IPS-18c (cell line): Measurements from ENCODE around the gene OPCML.

Experiments
- H3K4me3 ChIP-seq: 2 replicates; pipeline ENCODE4 v1.7.0; 2013; ENCODE audit warnings: low read depth, mild to moderate bottlenecking, low read length, moderate library complexity; ENCODE audit not compliant: insufficient read depth
- H3K9me3 ChIP-seq: one replicate; pipeline ENCODE4 v1.6.1; 2013; ENCODE audit warnings: mild to moderate bottlenecking, low read length, moderate library complexity; ENCODE audit not compliant: control insufficient read depth, insufficient read depth

OPCML gene

GRCh38 chr11:133216813-133217212, 315.5 kb downstream of the OPCML start:
- Histone ChIP-seq H3K4me3 (no peak overlapping the region), H3K9me3 (no peaks in the 10 kb centered on the region)

- no peaks in the 10 kb centered on the region for H3K9me3 ChIP-seq
- no peak overlapping the region for H3K4me3 ChIP-seq
These were observed 316.6 kb downstream of the OPCML start for GRCh38 chr11:133215596-133216230.

GRCh38 chr11:133214646-133215045, 317.7 kb downstream of the OPCML start:
- H3K9me3 ChIP-seq: no peaks in the 10 kb centered on the region
- no peak overlapping the region for H3K4me3 ChIP-seq

- no peak overlapping the region for H3K4me3 ChIP-seq
These were observed 320.1 kb downstream of the OPCML start for GRCh38 chr11:133212201-133212600.

GRCh38 chr11:133207995-133208394, 324.3 kb downstream of the OPCML start:
- H3K9me3 ChIP-seq: no peaks in the 10 kb centered on the region
- no peak overlapping the region for H3K4me3 ChIP-seq

More at GRCh38 chr11:133212201-133212600, 320.1 kb downstream of the OPCML start:
- H3K9me3 ChIP-seq: no peaks in the 10 kb centered on the region

GRCh38 chr11:133206313-133207005, 325.8 kb downstream of the OPCML start:
- Histone ChIP-seq H3K9me3 (no peaks in the 10 kb centered on the region), H3K4me3 (no peak overlapping the region)

- H3K4me3 ChIP-seq: no peak overlapping the region
- H3K9me3 ChIP-seq: no peaks in the 10 kb centered on the region
These were observed 328.1 kb downstream of the OPCML start for GRCh38 chr11:133204158-133204557.

GRCh38 chr11:133202816-133203215, 329.5 kb downstream of the OPCML start:
- Histone ChIP-seq H3K4me3 (no peak overlapping the region), H3K9me3 (no peaks in the 10 kb centered on the region)

GRCh38 chr11:133198438-133198837, 333.9 kb downstream of the OPCML start:
- H3K9me3 ChIP-seq: no peaks in the 10 kb centered on the region
- no peak overlapping the region for H3K4me3 ChIP-seq

GRCh38 chr11:133197425-133197824, 334.9 kb downstream of the OPCML start:
- H3K9me3 ChIP-seq: no peaks in the 10 kb centered on the region
- H3K4me3 ChIP-seq: no peak overlapping the region

- Histone ChIP-seq H3K4me3 (no peak overlapping the region), H3K9me3 (no peaks in the 10 kb centered on the region)
These were observed 340.4 kb downstream of the OPCML start for GRCh38 chr11:133191931-133192330.

- Histone ChIP-seq H3K9me3 (no peaks in the 10 kb centered on the region), H3K4me3 (no peak overlapping the region)
These were observed 350.6 kb downstream of the OPCML start for GRCh38 chr11:133181667-133182066.

GRCh38 chr11:133181066-133181465, 351.2 kb downstream of the OPCML start:
- H3K4me3 ChIP-seq: no peak overlapping the region
- no peaks in the 10 kb centered on the region for H3K9me3 ChIP-seq

GRCh38 chr11:133180201-133180600, 352.1 kb downstream of the OPCML start:
- Histone ChIP-seq H3K4me3 (no peak overlapping the region), H3K9me3 (no peaks in the 10 kb centered on the region)

- Histone ChIP-seq H3K9me3 (no peaks in the 10 kb centered on the region), H3K4me3 (no peak overlapping the region)
These were observed 355.6 kb downstream of the OPCML start for GRCh38 chr11:133176748-133177147.

- no peaks in the 10 kb centered on the region for H3K9me3 ChIP-seq
- no peak overlapping the region for H3K4me3 ChIP-seq
These were observed 357.2 kb downstream of the OPCML start for GRCh38 chr11:133175103-133175502.

GRCh38 chr11:133173810-133174412, 358.4 kb downstream of the OPCML start:
- Histone ChIP-seq H3K4me3 (no peak overlapping the region), H3K9me3 (no peaks in the 10 kb centered on the region)

GRCh38 chr11:133172349-133172748, 360.0 kb downstream of the OPCML start:
- Histone ChIP-seq H3K9me3 (no peaks in the 10 kb centered on the region), H3K4me3 (no peak overlapping the region)
